Fibroblast of upper back skin (primary cell): ENCODE results near the gene TSKU.

Experiments used
- DNase-seq: peaks from one replicate; pipeline ENCODE4 v3.0.0-alpha.2; 2013

Gene TSKU

GRCh38 chr11:76783294-76783895, at the start of gene TSKU:
Gene TSKU, plus strand, starts transcription at chr11:76783356. Its CDS starts 12,261 bp downstream, at chr11:76795617.
- no peak for DNase-seq

- DNase-seq = peak; percentile 60
Measured at GRCh38 chr11:76733906-76734305, 49.2 kb upstream of the TSKU start.

- DNase-seq = no peak
Measured at GRCh38 chr11:76734456-76735420, 48.4 kb upstream of the TSKU start.

- no peak for DNase-seq
Measured at GRCh38 chr11:76735841-76736240, 47.3 kb upstream of the TSKU start.

- DNase-seq = no peak
Measured at GRCh38 chr11:76736266-76736665, 46.9 kb upstream of the TSKU start.

- DNase-seq = no peak
Measured at GRCh38 chr11:76736773-76737495, 46.2 kb upstream of the TSKU start.

GRCh38 chr11:76738618-76739240, 44.4 kb upstream of the TSKU start:
- no peak for DNase-seq

- DNase-seq = no peak
Measured at GRCh38 chr11:76739798-76740197, 43.4 kb upstream of the TSKU start.

- no peak for DNase-seq
Measured at GRCh38 chr11:76740772-76741171, 42.4 kb upstream of the TSKU start.

GRCh38 chr11:76742902-76743301, 40.3 kb upstream of the TSKU start:
- peak; percentile 78 for DNase-seq

GRCh38 chr11:76744186-76745043, 38.7 kb upstream of the TSKU start:
- DNase-seq = peak; percentile 37

- DNase-seq = no peak
Measured at GRCh38 chr11:76745044-76745376, 38.1 kb upstream of the TSKU start.

- DNase-seq = no peak
Measured at GRCh38 chr11:76745561-76746207, 37.5 kb upstream of the TSKU start.

GRCh38 chr11:76747153-76747914, 35.8 kb upstream of the TSKU start:
- no peak for DNase-seq

- DNase-seq = no peak
Measured at GRCh38 chr11:76747915-76748860, 35.0 kb upstream of the TSKU start.

- DNase-seq = no peak
Measured at GRCh38 chr11:76748948-76749347, 34.2 kb upstream of the TSKU start.

GRCh38 chr11:76750067-76750466, 33.1 kb upstream of the TSKU start:
- no peak for DNase-seq

- no peak for DNase-seq
Measured at GRCh38 chr11:76750746-76751145, 32.4 kb upstream of the TSKU start.

- DNase-seq = peak; percentile 92
Measured at GRCh38 chr11:76752321-76753143, 30.6 kb upstream of the TSKU start.
